ENCODE measurements around the gene NMRK1. TPM values are rescaled to one million over a fixed set of nuclear protein-coding genes. Genes with fewer than 3 reads are reported as not detected.
A peak's percentile ranks its signal among the peaks of the same experiment; 100 is the strongest.

The NMRK1 gene
- total RNA-seq, 1 donor from 2014 or later: 7.9 TPM

GRCh38 chr9:75120686-75121085, 32.7 kb upstream of the NMRK1 start:
- no peak for TF ChIP-seq CTCF (IDR thresholded peaks at IDR 0.05; ENCODE audit: unreplicated experiment)
- Mint-ChIP-seq H3K27ac (no peak overlapping the region), H3K9me3 (peaks cover 7% of the 10 kb centered on the region), H3K4me1 (no peaks in the 10 kb centered on the region), H3K4me3 (no peak overlapping the region), H3K27me3 (ENCODE audit: low read depth) (no peaks in the 10 kb centered on the region), H3K36me3 (peaks cover 20% of the 10 kb centered on the region)
- DNase-seq (ENCODE audit: low spot score in 2 of 2, unreplicated experiment in 2 of 2): no peak

GRCh38 chr9:75117564-75117963, 29.6 kb upstream of the NMRK1 start:
- Mint-ChIP-seq H3K36me3 (peaks cover 20% of the 10 kb centered on the region), H3K27me3 (ENCODE audit: low read depth) (no peaks in the 10 kb centered on the region), H3K4me3 (no peak overlapping the region), H3K4me1 (peaks cover 6% of the 10 kb centered on the region), H3K27ac (no peak overlapping the region), H3K9me3 (peaks cover 7% of the 10 kb centered on the region)
- no peak for TF ChIP-seq CTCF (IDR thresholded peaks at IDR 0.05; ENCODE audit: unreplicated experiment)
- DNase-seq (ENCODE audit: low spot score in 2 of 2, unreplicated experiment in 2 of 2): no peak

GRCh38 chr9:75116306-75116705, 28.4 kb upstream of the NMRK1 start:
- H3K36me3 Mint-ChIP-seq: peaks cover 20% of the 10 kb centered on the region
- TF ChIP-seq CTCF (IDR thresholded peaks at IDR 0.05; ENCODE audit: unreplicated experiment): no peak
- H3K4me1 Mint-ChIP-seq: peaks cover 10% of the 10 kb centered on the region
- H3K27me3 Mint-ChIP-seq (ENCODE audit: low read depth): no peaks in the 10 kb centered on the region
- no peak overlapping the region for H3K27ac Mint-ChIP-seq
- H3K9me3 Mint-ChIP-seq: peaks cover 7% of the 10 kb centered on the region
- H3K4me3 Mint-ChIP-seq: no peak overlapping the region
- DNase-seq (ENCODE audit: low spot score in 2 of 2, unreplicated experiment in 2 of 2): no peak

- Mint-ChIP-seq H3K9me3 (no peaks in the 10 kb centered on the region), H3K27ac (peak overlapping the region; percentile 82), H3K27me3 (ENCODE audit: low read depth) (no peaks in the 10 kb centered on the region), H3K4me1 (peaks cover 14% of the 10 kb centered on the region), H3K36me3 (peaks cover 1% of the 10 kb centered on the region), H3K4me3 (no peak overlapping the region)
- TF ChIP-seq CTCF (IDR thresholded peaks at IDR 0.05; ENCODE audit: unreplicated experiment): no peak
- no peak for DNase-seq (ENCODE audit: low spot score in 2 of 2, unreplicated experiment in 2 of 2)
Observed at GRCh38 chr9:75112789-75113188, 24.8 kb upstream of the NMRK1 start.

- Mint-ChIP-seq H3K36me3 (no peaks in the 10 kb centered on the region), H3K27me3 (ENCODE audit: low read depth) (no peaks in the 10 kb centered on the region), H3K4me3 (no peak overlapping the region), H3K27ac (peak overlapping the region; percentile 45), H3K4me1 (peaks cover 20% of the 10 kb centered on the region), H3K9me3 (no peaks in the 10 kb centered on the region)
- TF ChIP-seq CTCF (IDR thresholded peaks at IDR 0.05; ENCODE audit: unreplicated experiment): no peak
- no peak for DNase-seq (ENCODE audit: low spot score in 2 of 2, unreplicated experiment in 2 of 2)
Observed at GRCh38 chr9:75111019-75111622, 23.2 kb upstream of the NMRK1 start.
